HCT116 (cell line): ENCODE data around the gene CYP4F3.

Experiments used
- CEBPB ChIP-seq: IDR thresholded peaks from 2 replicates; pipeline ENCODE4 v1.6.1; 2012; ENCODE audit warnings: low read depth
- CTCF ChIP-seq, 3 experiments: fragments of 200-600 bp in 1 of 3; sonication (generic) in 1 of 3; IDR thresholded peaks in 2 of 3; conservative IDR thresholded peaks in 1 of 3; 2 replicates each; pipeline ENCODE4 v1.5.1; 2012 to 2017; ENCODE audit warnings: low read depth in 2 of 3, low read length in 2 of 3, antibody characterized with exemption in 1 of 3, borderline replicate concordance in 1 of 3, control low read depth in 1 of 3, mild to moderate bottlenecking in 1 of 3, mixed read lengths in 1 of 3, mixed run types in 1 of 3, moderate library complexity in 1 of 3; ENCODE audit not compliant: insufficient read depth in 1 of 3
- EZH2 ChIP-seq: fragments of 200-600 bp; sonication (generic); IDR thresholded peaks from 2 replicates; pipeline ENCODE4 v1.6.1; 2017; ENCODE audit warnings: antibody characterized with exemption, mixed run types
- POLR2A ChIP-seq: IDR thresholded peaks from 2 replicates; pipeline ENCODE4 v1.7.0; 2011; ENCODE audit warnings: borderline replicate concordance; ENCODE audit not compliant: insufficient read depth, insufficient read length; ENCODE audit errors: extremely low read depth
- POLR2AphosphoS5 ChIP-seq: IDR thresholded peaks from 2 replicates; pipeline ENCODE4 v1.6.1; 2011; ENCODE audit warnings: mild to moderate bottlenecking, low read depth, low read length, moderate library complexity
- RAD21 ChIP-seq: IDR thresholded peaks from 2 replicates; pipeline ENCODE4 v1.6.1; 2012; ENCODE audit warnings: low read depth, mild to moderate bottlenecking
- REST ChIP-seq: IDR thresholded peaks from 2 replicates; pipeline ENCODE4 v1.6.1; 2012; ENCODE audit warnings: low read depth
- TCF7L2 ChIP-seq: IDR thresholded peaks from 2 replicates; pipeline ENCODE4 v1.7.0; 2011; ENCODE audit warnings: borderline replicate concordance, inconsistent platforms; ENCODE audit not compliant: insufficient read depth, insufficient read length; ENCODE audit errors: extremely low read depth
- YY1 ChIP-seq: IDR thresholded peaks from 2 replicates; pipeline ENCODE4 v1.6.1; 2011; ENCODE audit warnings: low read length, low read depth, moderate library complexity, mild to moderate bottlenecking; ENCODE audit not compliant: insufficient replicate concordance; ENCODE audit errors: extremely low read depth

- TF ChIP-seq YY1, result no peak
- TF ChIP-seq RAD21, result no peak
- no peak for TF ChIP-seq POLR2AphosphoS5
- TF ChIP-seq CTCF (IDR thresholded peaks at IDR 0.05 in 2 of 3, conservative IDR thresholded peaks at IDR 0.05 in 1 of 3; ENCODE audit: borderline replicate concordance in 1 of 3, insufficient read depth in 1 of 3, low read depth in 2 of 3, low read length in 2 of 3), result no peak
- no peak for TF ChIP-seq POLR2A
- TF ChIP-seq EZH2, result no peak
- TF ChIP-seq REST, result no peak
- TF ChIP-seq CEBPB, result no peak
- TF ChIP-seq TCF7L2, result no peak
Measured at GRCh38 chr19:15633082-15633835, 7.4 kb upstream of the CYP4F3 start.
